Stimulated activated CD8-positive, alpha-beta memory T cell treated with anti-CD3 and anti-CD28 coated beads, Interleukin-7, amount 100 ng/mL, for 1 hour (primary cell): ENCODE data around the gene LCN10.
"Not testable (repeated sequence)": the region's sequence is repeated elsewhere in the genome, so short reads cannot be mapped to it uniquely, and the experiment has no call there.

Experiments used
- DNase-seq, 2 donors: peaks; one replicate each; pipeline ENCODE4 v3.0.0-alpha.2; 2020; ENCODE audit warnings: low read depth in 2 of 2

LCN10 gene

DNA sequence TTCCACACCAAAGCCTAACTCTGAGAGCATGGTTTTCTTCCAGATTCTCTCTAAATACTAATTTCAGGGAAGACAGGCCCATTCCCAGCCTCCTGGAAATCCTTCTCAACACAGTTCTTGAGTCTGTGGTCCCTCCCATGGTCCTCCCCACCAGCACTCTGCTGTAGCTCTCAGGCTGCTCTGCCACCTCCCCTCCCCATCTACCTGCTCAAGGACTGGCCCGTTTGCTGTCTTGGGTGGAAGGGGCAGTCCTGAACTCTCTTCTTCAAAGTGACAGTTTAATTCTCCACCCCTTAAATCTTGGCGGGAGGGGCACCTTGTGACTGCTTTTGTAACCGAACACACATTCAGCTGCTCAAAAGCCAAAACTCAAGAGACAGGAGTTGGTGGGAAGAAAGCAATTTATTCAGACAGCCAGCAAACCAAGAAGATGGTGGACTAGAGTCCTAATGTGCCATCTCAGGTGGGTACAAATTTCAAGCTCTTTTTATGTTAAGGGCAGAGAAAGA is 29.2 kb upstream of the LCN10 start:
- no peak for DNase-seq

DNA sequence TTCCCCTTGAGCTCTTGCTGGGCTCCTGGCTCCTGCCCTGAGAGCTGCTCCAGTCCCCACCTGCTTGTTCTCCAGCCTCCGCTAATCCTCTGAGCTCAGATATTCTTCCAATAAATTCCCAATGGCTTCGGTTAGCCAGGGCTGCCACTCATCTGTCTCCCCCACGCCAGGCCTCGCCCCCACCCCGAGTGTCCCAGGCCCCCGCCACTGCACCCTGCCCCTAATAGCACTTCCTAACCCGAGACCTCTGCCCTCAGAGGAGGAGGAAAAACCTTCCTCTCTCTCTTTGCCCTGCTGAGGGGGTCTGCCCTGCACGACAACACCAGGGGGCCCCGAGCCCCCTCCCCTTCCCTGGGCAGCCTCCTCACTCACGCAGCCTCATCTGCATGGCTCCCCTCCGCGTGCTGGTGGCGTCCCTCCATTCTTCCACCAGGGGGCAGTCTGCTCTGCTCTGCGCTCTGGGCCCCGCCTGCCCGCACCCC is 27.0 kb upstream of the LCN10 start:
- no peak for DNase-seq

DNA sequence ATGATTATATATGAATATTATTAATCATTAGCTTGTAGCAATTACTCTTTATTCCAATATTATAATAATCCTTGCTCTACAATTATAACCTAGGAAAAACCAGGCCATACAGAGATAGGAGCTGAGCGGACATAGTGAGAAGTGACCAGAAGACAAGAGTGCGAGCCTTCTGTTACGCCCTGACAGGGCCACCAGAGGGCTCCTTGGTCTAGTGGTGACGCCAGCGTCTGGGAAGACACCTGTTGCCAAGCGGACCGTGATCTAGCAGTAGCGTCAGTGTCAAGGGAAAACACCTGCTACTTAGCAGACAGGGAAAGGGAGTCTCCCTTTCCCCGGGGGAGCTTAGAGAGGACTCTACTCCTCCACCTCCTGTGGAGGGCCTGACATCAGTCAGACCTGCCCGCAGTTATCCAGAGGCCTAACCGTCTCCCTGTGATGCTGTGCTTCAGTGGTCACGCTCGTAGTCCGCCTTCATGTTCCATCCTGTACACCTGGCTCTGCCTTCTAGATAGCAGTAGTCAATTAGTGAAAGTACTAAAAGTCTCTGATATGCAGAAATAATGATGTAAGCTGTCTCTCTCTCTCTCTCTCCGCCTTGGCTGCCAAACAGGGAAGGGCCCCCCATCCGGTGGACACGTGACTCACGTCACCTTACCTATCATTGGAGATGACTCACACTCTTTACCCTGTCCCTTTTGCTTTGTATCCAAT is 23.8 kb upstream of the LCN10 start:
- DNase-seq = not testable (repeated sequence)

DNA sequence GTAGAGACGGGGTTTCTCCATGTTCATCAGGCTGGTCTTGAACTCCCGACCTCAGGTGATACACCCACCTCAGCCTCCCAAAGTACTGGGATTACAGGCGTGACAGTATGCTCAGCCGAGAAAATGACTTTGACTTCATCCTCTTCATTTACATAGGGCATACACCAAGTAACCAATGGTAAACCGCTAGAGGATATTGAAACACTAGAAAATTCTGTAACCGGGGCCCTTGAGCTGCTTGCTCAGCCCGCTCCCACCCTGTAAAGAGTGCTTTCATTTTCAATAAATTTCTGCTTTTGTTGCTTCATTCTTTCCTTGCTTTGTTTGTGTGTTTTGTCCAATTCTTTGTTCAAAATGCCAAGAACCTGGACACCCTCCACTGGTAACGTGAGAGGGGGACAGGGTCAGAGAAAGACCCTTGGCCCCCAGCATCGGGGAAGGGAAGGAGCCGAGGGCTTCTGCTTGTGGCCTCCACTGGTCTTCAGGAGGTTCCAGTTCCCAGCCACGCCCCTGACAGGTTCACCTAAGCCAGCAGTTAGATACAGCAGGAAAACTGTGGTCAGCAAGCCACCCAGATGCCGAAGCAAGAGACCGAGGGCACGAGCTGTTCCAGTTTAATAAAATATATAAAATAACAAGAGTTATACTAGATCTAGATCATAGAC is 23.1 kb upstream of the LCN10 start:
- DNase-seq = not testable (repeated sequence)

DNA sequence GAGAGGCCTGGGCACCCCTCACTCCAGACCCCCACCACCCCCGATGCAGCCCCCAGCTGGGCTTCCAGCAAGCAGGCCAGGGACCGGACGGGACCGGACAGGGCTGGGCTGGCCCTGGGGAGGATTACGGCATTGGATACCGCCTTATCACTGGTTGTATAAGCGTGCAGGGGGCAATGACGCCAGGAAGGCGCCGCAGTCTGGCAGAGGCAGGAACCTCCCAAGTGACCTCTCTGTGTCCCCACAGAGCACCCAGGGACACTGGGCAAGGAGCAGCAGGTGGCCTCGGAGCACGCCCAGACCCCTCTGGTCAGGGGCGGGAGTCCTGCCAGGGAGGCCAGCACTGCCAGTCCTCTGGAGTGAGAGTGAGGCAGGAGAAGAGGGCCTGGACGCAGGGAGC is 22.3 kb upstream of the LCN10 start:
- DNase-seq = no peak

DNA sequence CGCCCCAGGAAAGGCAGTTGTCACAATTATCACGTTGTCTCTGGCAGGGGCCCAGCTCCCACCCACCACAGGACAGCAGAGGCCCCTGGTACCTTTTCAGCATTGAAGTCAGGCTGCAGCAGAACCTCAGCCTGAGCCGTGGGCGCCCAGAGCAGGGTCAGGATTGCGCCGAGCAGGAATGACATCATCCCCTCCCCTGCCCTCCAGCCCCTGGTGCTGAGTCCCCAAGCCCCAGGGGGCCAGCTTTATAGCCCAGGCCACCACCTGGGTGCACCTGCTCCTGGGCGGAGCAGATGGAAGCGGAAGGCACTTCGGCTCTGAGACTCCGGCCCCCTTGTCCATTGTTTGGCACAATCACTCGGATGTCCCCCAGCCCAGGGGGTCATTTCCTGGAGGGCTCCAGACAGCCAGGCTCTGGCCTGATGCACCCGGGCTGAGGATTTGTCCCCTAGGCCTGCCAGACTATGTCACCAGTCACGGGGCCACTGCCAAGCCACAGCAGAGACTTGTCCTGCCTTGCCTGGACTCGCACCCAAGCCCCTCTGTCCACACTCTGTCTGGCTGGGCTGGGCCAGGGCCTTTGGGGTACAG is 21.7 kb upstream of the LCN10 start, which contains the start of gene LCN15:
Gene LCN15 (minus strand): TSS at position 218 of the 591 bp plus-strand sequence. CDS start 30 bp downstream, at position 188.
- no peak for DNase-seq

DNA sequence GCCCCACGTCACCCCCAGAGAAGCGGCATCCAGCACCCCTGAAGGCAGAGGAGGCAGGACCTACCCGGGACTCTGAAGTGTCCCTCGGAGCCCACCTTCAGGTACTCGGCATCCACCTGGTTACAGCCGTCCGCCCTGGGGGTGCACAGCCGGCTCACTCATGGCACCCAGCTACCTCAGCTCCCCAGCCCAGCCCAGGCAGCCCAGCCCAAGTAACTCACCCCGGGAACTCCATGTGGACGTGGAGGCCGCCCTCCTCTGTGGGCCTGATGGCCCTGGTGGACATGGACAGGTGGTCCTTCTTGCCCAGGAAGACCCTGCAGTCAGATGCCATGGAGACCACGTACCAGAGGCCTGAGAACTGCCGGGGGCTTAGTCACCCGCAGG is 20.9 kb upstream of the LCN10 start:
- DNase-seq = no peak

DNA sequence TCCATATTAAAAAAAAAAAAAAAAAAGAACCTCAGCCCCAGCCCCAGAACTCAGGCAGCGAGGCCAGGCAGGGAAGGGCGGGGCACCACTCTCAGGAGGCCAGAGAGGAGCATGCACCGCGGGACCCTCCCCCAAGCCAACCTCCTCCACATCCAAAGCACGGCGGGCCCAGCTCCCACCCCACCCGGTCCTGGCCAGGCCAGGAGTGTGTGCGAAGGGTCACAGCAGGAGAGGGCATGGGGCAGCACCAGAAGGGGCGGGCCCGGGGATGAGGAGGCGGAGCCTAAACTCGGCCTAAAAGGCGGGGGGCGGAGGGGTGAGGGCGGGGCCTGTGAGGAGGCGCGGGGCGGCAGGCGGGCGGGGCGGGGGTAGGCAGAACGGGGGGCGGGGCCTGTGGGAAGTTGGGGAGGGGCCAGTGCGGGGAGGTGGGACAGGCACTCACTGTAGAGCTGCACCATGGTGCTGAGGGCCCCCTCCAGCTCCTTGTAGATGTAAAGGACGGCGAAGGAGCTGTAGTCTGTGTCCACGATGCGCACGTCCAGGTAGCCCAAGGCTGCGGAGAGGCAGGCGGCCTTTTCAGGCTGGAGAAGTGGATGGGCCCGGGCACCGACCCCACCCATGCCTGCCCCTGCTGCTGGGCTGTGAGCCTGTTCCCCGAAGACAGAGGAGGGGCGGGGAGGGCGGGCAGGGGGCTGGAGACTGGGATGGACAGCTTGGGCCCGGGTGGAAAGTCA is 20.3 kb upstream of the LCN10 start:
- no peak for DNase-seq

DNA sequence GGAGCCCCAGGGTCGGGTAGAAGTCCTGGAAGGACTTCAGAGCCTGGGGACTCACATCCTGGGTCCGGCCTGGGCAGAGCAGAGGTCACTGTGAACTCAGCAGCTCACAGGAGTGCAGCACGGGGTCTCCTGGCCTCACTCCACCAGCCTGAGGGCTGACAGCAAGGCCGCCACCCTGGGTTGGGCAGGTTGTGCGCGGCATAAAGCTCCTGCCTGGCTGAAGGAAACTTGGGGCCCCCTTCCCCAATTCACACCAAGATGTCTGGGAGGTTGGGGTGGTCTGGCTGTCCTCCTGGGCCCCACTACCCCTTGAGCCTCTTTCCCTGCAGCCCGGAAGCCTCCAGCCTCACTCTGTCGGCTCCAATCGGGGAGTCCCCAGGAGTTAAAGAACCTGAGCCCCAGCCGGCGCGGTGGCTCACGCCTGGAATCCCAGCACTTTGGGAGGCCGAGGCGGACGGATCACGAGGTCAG is 19.5 kb upstream of the LCN10 start:
- DNase-seq = no peak

DNA sequence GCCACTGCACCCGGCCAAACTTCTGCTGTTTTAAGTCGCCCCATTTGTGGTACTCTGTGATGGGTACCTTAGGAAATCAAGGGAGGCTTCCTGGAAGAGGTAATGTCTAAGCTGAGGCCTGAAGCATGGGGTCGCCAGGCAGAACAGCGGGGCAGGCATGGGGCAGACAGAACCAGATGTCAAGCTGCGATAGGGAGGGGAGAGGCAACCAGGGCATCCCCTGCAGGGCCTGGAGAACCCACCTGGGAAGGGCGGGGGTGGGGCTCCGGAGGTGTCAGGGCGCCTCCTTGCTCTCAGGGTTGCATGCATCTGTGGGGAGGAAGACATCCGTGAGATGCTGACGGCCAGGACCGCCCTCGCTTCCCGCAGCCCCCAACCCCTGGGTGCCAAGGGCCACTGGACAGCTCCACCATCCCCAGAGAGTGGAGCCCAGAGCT is 18.8 kb upstream of the LCN10 start:
- DNase-seq = no peak

DNA sequence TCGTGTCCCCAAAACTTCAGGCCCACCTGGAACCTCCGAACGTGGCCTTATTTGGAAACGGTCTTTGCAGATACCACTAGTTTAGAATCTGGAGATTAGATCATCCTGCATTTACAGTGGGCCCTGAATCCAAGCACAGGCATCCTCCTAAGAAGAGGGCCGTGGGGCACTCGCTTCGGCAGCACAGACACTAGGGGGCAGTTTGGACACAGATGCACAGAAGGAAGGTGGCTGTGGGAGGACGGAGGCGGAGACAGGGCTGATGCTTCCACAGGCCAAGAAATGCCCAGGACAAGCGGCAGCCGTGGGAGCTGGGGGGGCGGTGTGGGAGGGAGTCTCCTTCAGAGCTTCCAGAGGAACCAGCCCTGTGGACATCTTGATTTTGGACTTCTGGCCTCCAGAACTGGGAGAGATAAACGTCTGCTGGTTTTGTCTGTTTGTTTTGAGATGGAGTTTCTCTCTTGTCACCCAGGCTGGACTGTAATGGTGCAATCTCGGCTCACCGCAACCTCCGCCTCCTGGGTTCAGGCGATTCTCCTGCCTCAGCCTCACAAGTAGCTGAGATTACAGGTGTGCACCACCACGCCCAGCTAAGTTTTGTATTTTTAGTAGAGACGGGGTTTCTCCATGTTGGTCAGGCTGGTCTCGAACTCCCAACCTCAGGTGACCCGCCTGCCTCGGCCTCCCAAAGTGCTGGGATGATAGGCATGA is 18.2 kb upstream of the LCN10 start:
- not testable (repeated sequence) for DNase-seq

DNA sequence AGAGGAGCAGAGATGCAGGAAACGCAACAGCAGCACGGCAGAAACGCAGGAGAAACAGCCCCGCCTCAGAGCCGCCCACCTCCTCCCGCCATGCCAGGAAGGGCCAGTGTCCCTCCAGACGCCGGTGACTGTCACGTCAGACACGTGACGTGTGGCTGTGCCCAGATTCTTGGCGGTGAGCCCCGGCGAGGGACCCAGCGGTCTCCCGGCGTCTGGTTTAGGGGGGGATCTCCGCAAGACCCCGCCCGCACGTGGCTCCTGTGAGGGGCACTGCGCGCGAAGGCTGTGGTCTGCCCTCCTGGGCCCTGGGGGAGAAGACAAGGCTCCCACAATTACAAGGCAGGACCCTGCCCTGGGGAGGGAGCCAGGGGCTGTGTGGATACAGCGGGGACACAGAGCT is 17.7 kb upstream of the LCN10 start:
- DNase-seq = no peak

DNA sequence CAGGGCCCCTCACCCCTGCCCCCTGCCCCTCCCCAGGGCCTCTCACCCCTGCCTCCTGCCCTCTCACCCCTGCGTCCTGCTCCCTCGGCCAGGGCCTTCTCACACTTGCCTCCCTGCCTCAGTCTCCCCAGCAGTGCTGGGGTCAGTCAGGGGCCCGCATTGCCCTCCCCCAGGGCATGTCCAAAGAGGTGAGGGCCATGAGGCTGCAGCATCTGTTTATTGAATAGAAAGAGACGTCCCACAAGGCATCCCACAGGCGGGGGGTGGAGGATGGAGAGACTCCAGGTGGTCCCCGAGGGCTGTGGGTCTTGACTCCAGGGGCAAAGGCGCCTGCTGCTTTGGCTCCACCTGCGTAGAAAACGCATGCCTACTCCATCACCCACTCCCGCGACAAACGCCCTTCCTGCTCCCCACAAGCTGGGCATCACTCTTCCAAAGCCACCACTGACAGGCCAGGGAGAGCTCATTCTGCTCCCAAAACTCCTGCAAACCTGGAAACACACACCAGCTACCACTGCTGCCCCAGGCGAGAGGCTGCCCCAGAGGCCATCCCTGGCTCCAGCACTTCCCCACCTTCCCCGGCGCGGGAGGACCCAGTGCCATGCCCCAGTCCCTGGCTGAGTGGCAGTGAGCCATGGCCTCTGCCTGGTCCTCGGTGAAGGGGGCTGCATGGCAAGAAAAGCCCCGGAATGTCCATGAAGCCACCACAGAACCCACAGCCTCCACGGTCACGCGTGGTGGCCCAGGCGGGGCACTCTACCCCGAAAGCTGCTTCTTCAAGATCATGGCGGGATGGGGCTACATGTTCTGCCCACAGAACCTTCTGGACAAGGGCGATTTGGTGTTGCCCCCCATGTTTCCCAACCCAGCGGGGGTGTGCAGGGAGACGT is 16.9 kb upstream of the LCN10 start:
- no peak for DNase-seq

DNA sequence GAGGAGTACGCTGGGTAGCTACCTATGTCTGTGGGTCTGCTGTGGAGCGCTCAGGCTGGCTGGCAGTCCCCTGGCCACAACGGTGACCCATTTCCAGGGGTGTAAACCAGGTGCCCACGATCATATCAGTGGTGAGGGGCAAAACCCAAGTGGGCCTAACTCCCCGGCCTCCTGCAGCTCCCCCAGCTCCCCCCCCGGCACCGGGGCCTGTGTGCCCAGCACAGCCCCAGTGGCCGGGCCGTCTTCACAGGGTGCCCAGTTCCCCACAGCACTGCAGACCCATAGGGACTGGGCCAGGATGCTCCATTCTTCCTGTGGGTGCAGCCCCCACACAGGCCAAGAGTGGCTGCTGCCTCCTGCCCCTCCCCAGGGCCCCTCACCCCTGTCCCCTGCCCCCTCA is 16.3 kb upstream of the LCN10 start:
- no peak for DNase-seq

DNA sequence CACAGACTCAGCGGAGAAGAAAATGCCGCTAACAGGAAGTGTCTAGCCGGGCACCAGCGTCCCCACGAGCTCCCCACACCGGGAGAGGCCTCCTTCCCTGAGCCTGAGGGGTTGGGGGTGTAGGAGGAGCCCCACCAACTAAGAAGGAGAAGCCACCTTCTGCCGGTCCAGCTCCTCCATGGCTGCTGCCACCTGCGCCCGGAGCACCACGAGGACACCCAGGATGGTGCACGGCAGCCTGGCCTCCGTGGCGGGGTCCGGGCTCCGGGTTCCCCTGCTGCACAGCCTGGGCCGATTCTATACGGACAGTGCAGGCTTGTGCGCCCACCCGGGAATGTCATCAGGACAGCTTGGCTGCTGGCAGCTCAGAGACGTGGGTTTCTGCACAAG is 15.0 kb upstream of the LCN10 start:
- no peak for DNase-seq

DNA sequence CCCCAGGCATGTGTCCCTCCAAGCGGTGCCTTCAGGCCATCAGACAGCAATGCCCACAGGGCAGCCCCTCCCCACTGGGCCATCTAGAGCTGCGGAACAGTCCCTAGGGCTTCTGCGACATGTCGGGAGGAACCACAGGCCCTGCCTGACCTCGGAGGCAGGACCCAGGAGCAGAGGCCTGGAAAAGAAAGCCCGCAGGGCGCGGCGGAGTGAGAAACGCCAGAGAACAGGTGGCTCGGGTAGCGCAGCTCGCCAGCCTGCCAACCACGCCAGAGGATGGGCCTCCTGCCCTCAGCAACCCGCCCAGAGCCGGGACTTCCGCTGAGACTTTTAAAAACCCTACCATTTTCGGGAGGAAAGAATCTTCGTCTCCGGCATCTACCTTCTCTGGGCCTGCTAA is 14.6 kb upstream of the LCN10 start:
- DNase-seq = no peak

DNA sequence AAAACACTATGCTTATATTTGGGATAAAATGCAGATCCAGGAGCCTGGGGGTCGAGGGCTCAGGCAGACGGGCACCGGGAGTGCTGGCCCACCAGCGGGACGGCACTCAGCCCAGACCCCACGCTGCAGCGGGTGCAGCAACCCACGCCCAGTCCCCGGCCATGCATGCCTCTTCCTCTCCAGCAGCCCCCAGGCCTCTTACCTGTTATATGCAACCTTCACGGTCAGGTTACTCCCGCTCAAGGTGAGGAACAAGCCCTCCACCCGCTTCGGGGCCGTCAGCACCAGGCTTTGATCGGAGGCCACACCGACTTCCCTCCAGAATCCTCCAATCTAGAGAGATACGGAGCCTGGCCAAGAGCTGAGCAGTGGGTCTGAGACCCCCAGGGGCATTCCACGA is 14.1 kb upstream of the LCN10 start:
- DNase-seq = no peak

DNA sequence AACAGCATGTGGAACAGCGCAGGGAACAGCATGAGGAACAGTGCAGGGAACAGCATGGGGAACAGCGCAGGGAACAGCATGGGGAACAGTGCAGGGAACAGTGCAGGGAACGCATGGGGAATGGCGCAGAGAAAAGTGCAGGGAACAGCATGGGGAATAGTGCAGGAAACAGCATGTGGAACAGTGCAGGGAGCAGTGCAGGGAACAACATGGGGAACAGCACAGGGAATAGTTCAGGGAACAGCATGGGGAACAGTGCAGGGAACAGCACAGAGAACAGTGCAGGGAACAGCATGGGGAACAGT is 13.3 kb upstream of the LCN10 start:
- DNase-seq = no peak

DNA sequence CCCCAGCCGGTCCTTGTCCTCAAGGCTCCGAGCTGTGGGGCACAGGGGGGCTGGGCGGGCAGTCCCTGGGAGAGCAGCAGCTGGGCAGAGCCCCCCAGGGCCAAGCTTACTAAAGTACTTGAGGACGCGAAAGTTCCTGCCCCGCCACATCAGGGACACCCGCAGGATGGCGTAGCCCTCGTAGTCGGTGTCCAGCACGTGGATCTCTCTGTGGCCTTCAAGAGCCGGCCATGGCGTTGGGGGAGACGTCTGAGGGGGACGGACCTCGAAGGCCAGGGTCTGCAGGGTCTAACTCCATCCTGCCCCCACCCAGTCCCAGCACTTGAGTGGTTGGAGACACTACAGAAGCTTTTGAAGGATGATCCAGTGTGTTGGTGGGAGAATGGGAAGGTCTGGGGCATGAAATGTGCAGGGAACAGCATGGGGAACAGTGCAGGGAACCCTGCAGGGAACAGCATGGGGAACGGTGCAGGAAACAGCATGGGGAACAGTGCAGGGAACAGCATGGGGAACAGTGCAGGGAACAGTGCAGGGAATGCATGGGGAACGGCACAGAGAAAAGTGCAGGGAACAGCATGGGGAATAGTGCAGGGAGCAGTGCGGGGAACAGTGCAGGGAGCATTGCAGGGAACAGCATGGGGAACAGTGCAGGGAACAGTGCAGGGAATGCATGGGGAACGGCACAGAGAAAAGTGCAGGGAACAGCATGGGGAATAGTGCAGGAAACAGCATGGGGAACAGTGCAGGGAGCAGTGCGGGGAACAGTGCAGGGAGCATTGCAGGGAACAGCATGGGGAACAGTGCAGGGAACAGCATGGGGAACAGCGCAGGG is 12.8 kb upstream of the LCN10 start:
- DNase-seq = not testable (repeated sequence)
